Amygdala (tissue), 56 donors: ENCODE results near the gene OR56A1.

Source experiments
- DNase-seq, 56 donors: peaks; one replicate each; lab custom pipeline; 2025; lab: John Stamatoyannopoulos, UW

The OR56A1 gene

GRCh38 chr11:5992150-5992549 is 38.4 kb downstream of the OR56A1 start:
- no peak for DNase-seq

GRCh38 chr11:5989203-5989602 is 41.4 kb downstream of the OR56A1 start:
- DNase-seq, result no peak

GRCh38 chr11:5986885-5987284 is 43.7 kb downstream of the OR56A1 start, which contains the start of gene OR52L1:
OR52L1 (minus strand) TSS chr11:5986985; CDS start chr11:5986930, 55 bp downstream.
- DNase-seq, result no peak

GRCh38 chr11:5983443-5983842 is 47.1 kb downstream of the OR56A1 start:
- DNase-seq, result no peak

GRCh38 chr11:5973530-5973929 is 57.0 kb downstream of the OR56A1 start:
- no peak for DNase-seq
